Activated CD4-positive, alpha-beta memory T cell treated with anti-CD3 and anti-CD28 coated beads for 36 hours (primary cell): ENCODE data around the gene TMEM127. TPM values are rescaled to one million over a fixed set of nuclear protein-coding genes. Genes with fewer than 3 reads are reported as not detected.
"Not testable (repeated sequence)": the region's sequence is repeated elsewhere in the genome, so short reads cannot be mapped to it uniquely, and the experiment has no call there.

Experiments used
- CTCF ChIA-PET: fragments of 350-600 bp; sonication (Branson Sonifier 250); formaldehyde crosslinking; loops from one replicate; lab custom pipeline; 2021; ENCODE audit warnings: antibody characterized with exemption, inconsistent platforms; lab: Charles Lee
- POLR2A ChIA-PET: fragments of 350-600 bp; sonication (Branson Sonifier 250); formaldehyde crosslinking; loops from one replicate; lab custom pipeline; 2021; ENCODE audit warnings: antibody characterized with exemption; lab: Charles Lee
- DNase-seq: peaks from one replicate; pipeline ENCODE4 v3.0.0-alpha.2; 2020
- H3K27ac Mint-ChIP-seq: one replicate; pipeline ENCODE4 v1.8.0; 2021; ENCODE audit warnings: mixed read lengths
- H3K27me3 Mint-ChIP-seq: one replicate; pipeline ENCODE4 v1.8.0; 2021; ENCODE audit warnings: mixed read lengths
- H3K36me3 Mint-ChIP-seq: one replicate; pipeline ENCODE4 v1.8.0; 2021; ENCODE audit warnings: mixed read lengths
- H3K4me1 Mint-ChIP-seq: one replicate; pipeline ENCODE4 v1.8.0; 2021; ENCODE audit warnings: low read depth, mixed read lengths
- H3K4me3 Mint-ChIP-seq: one replicate; pipeline ENCODE4 v1.8.0; 2021; ENCODE audit warnings: mild to moderate bottlenecking, mixed read lengths
- H3K9me3 Mint-ChIP-seq: one replicate; pipeline ENCODE4 v1.8.0; 2021; ENCODE audit warnings: mixed read lengths
- intact Hi-C: fragments of 100-400 bp; cut with micrococcal nuclease; formaldehyde crosslinking; loops from one replicate; pipeline ENCODE4 v1.15.1; 2023
- total RNA-seq, 2 experiments: library from RNA; stranded (reverse); gene quantifications; one replicate each; pipeline ENCODE4 v1.2.3, GENCODE V29; 2021

TMEM127 gene
- total RNA-seq, 2 experiments from 2014 or later = 19.3 to 22.2 TPM

- intact Hi-C loops = no loop called here
- Mint-ChIP-seq H3K9me3 (no peaks in the 10 kb centered on the region), H3K27ac (no peak overlapping the region), H3K4me1 (peaks cover 67% of the 10 kb centered on the region), H3K4me3 (no peak overlapping the region), H3K36me3 (peaks cover 12% of the 10 kb centered on the region), H3K27me3 (no peaks in the 10 kb centered on the region)
- ChIA-PET POLR2A (interaction anchor here (2.1 kb wide), 1 partner anchor 54 kb away, joined by 9 read pairs; the partner anchor contains the start of gene STARD7), CTCF (interaction anchor here (2.4 kb wide), 1 partner anchor 123 kb away, joined by 9 read pairs; no protein-coding TSS in a partner anchor)
- DNase-seq = no peak
Observed at GRCh38 chr2:96262306-96262705, 3.5 kb downstream of the TMEM127 start.

GRCh38 chr2:96261328-96262003 lies 4.3 kb downstream of the TMEM127 start:
- Mint-ChIP-seq H3K27me3 (no peaks in the 10 kb centered on the region), H3K9me3 (no peaks in the 10 kb centered on the region), H3K36me3 (peaks cover 13% of the 10 kb centered on the region), H3K27ac (no peak overlapping the region), H3K4me3 (no peak overlapping the region), H3K4me1 (peaks cover 69% of the 10 kb centered on the region)
- DNase-seq = no peak
- ChIA-PET CTCF (interaction anchor here (1.1 to 2.4 kb wide), 6 partner anchors 53 to 269 kb away, joined by 3 to 9 read pairs (median 6); partner anchors contain the start of gene STARD7), POLR2A (interaction anchor here (2.1 kb wide), 1 partner anchor 53 kb away, joined by 9 read pairs; the partner anchor contains the start of gene STARD7)
- intact Hi-C loops = no loop called here

GRCh38 chr2:96260387-96261260 lies 5.2 kb downstream of the TMEM127 start:
- H3K27me3 Mint-ChIP-seq = no peaks in the 10 kb centered on the region
- H3K4me1 Mint-ChIP-seq = peaks cover 67% of the 10 kb centered on the region
- no peaks in the 10 kb centered on the region for H3K9me3 Mint-ChIP-seq
- intact Hi-C loops = no loop called here
- H3K27ac Mint-ChIP-seq = peak overlapping the region; percentile 49
- POLR2A ChIA-PET = interaction anchor here (2.1 kb wide), 1 partner anchor 52 kb away, joined by 9 read pairs; the partner anchor contains the start of gene STARD7
- H3K4me3 Mint-ChIP-seq = no peak overlapping the region
- peaks cover 13% of the 10 kb centered on the region for H3K36me3 Mint-ChIP-seq
- DNase-seq = peak; percentile 61
- CTCF ChIA-PET = interaction anchor here (0.5 to 2.4 kb wide), 9 partner anchors 52 to 268 kb away, joined by 3 to 9 read pairs (median 4); partner anchors contain the start of genes ASTL and STARD7

- no peak overlapping the region for H3K4me3 Mint-ChIP-seq
- no peaks in the 10 kb centered on the region for H3K9me3 Mint-ChIP-seq
- intact Hi-C loops = no loop called here
- peaks cover 64% of the 10 kb centered on the region for H3K4me1 Mint-ChIP-seq
- CTCF ChIA-PET = interaction anchor here (0.9 to 1.3 kb wide), 2 partner anchors 27 to 51 kb away, joined by 3 read pairs; partner anchors contain the start of gene STARD7
- POLR2A ChIA-PET = no interaction called here
- DNase-seq = no peak
- H3K36me3 Mint-ChIP-seq = peaks cover 14% of the 10 kb centered on the region
- H3K27me3 Mint-ChIP-seq = no peaks in the 10 kb centered on the region
- peak overlapping the region; percentile 19 for H3K27ac Mint-ChIP-seq
Observed at GRCh38 chr2:96259497-96259921, 6.3 kb downstream of the TMEM127 start.

GRCh38 chr2:96258166-96259022 lies 7.4 kb downstream of the TMEM127 start:
- H3K4me3 Mint-ChIP-seq = no peak overlapping the region

GRCh38 chr2:96257744-96258143 lies 8.1 kb downstream of the TMEM127 start:
- CTCF ChIA-PET, DNase-seq, intact Hi-C loops, H3K9me3 Mint-ChIP-seq, H3K4me3 Mint-ChIP-seq, H3K27me3 Mint-ChIP-seq: not testable (repeated sequence)
- H3K27ac Mint-ChIP-seq = peak overlapping the region; percentile 12
- peaks cover 19% of the 10 kb centered on the region for H3K36me3 Mint-ChIP-seq
- H3K4me1 Mint-ChIP-seq = peaks cover 49% of the 10 kb centered on the region
- POLR2A ChIA-PET = interaction anchor here (0.8 to 0.9 kb wide), 2 partner anchors 49 to 83 kb away, joined by 3 read pairs; partner anchors contain the start of gene STARD7

More at GRCh38 chr2:96258166-96259022, 7.4 kb downstream of the TMEM127 start:
- CTCF ChIA-PET = no interaction called here
- POLR2A ChIA-PET = no interaction called here
- H3K27me3 Mint-ChIP-seq = no peaks in the 10 kb centered on the region
- peak overlapping the region; percentile 45 for H3K27ac Mint-ChIP-seq
- intact Hi-C loops = no loop called here
- no peaks in the 10 kb centered on the region for H3K9me3 Mint-ChIP-seq
- peaks cover 53% of the 10 kb centered on the region for H3K4me1 Mint-ChIP-seq
- peaks cover 18% of the 10 kb centered on the region for H3K36me3 Mint-ChIP-seq
- DNase-seq = no peak

- intact Hi-C loops = no loop called here
- peaks cover 43% of the 10 kb centered on the region for H3K4me1 Mint-ChIP-seq
- no peak overlapping the region for H3K4me3 Mint-ChIP-seq
- peaks cover 25% of the 10 kb centered on the region for H3K36me3 Mint-ChIP-seq
- no peaks in the 10 kb centered on the region for H3K9me3 Mint-ChIP-seq
- H3K27me3 Mint-ChIP-seq = no peaks in the 10 kb centered on the region
- H3K27ac Mint-ChIP-seq = peak overlapping the region; percentile 66
- ChIA-PET POLR2A (interaction anchor here (0.6 to 0.9 kb wide), 3 partner anchors 15 to 82 kb away, joined by 3 read pairs; no protein-coding TSS in a partner anchor), CTCF (interaction anchor here (1.9 kb wide), 1 partner anchor 83 kb away, joined by 6 read pairs; no protein-coding TSS in a partner anchor)
- DNase-seq = no peak
Observed at GRCh38 chr2:96256611-96257113, 9.1 kb downstream of the TMEM127 start.

- Mint-ChIP-seq H3K4me3 (no peak overlapping the region), H3K27me3 (no peaks in the 10 kb centered on the region), H3K27ac (no peak overlapping the region), H3K9me3 (no peaks in the 10 kb centered on the region), H3K36me3 (peaks cover 26% of the 10 kb centered on the region), H3K4me1 (peaks cover 28% of the 10 kb centered on the region)
- intact Hi-C loops = no loop called here
- ChIA-PET CTCF (no interaction called here), POLR2A (no interaction called here)
- no peak for DNase-seq
Observed at GRCh38 chr2:96254571-96254970, 11.2 kb downstream of the TMEM127 start.

DNA sequence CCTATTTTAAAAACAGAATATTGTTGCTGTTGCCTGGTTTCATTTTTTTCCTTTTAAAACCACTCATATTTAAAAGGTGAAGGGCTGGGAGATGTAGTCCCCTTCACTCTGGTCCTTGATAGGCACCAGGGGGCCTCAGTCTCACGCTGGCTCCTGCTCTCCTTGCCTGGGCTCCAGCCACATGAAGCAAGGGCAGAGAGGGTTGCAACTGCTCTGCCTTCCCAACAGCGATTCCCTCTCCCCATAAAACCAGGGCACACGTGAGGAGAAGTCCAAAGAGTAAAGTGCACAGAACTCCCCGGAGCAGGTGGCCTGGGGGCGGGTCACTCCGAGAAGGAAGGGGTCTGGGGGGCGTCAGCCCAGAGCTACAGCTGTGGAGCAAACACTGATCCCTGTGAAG lies 12.8 kb downstream of the TMEM127 start:
- no peak overlapping the region for H3K27ac Mint-ChIP-seq
- peaks cover 15% of the 10 kb centered on the region for H3K4me1 Mint-ChIP-seq
- H3K4me3 Mint-ChIP-seq = no peak overlapping the region
- CTCF ChIA-PET = interaction anchor here (0.8 kb wide), 1 partner anchor 260 kb away, joined by 3 read pairs; no protein-coding TSS in a partner anchor
- no peak for DNase-seq
- intact Hi-C loops = no loop called here
- H3K9me3 Mint-ChIP-seq = no peaks in the 10 kb centered on the region
- POLR2A ChIA-PET = no interaction called here
- H3K36me3 Mint-ChIP-seq = peaks cover 26% of the 10 kb centered on the region
- H3K27me3 Mint-ChIP-seq = no peaks in the 10 kb centered on the region

- H3K36me3 Mint-ChIP-seq = peaks cover 26% of the 10 kb centered on the region
- H3K9me3 Mint-ChIP-seq = no peaks in the 10 kb centered on the region
- H3K27me3 Mint-ChIP-seq = no peaks in the 10 kb centered on the region
- peaks cover 14% of the 10 kb centered on the region for H3K4me1 Mint-ChIP-seq
- ChIA-PET CTCF (no interaction called here), POLR2A (interaction anchor here (1.2 kb wide), 1 partner anchor 12 kb away, joined by 3 read pairs; no protein-coding TSS in a partner anchor)
- DNase-seq = no peak
- intact Hi-C loops = no loop called here
- H3K4me3 Mint-ChIP-seq = no peak overlapping the region
- peak overlapping the region; percentile 81 for H3K27ac Mint-ChIP-seq
Observed at GRCh38 chr2:96252526-96252925, 13.3 kb downstream of the TMEM127 start.
